ENCODE results near the gene KANSL1. TPM values are rescaled to one million over a fixed set of nuclear protein-coding genes. Genes with fewer than 3 reads are reported as not detected.

The KANSL1 gene
- total and polyA plus RNA-seq, 9 of the 15 experiments (the other 6 are each of a cell fraction or from before 2014, with no cell fraction given): 3.6 to 55.4 (median 31.8) TPM

GRCh38 chr17:46193626-46194392 is 580 bp upstream of the KANSL1 start (continued):
- TF ChIP-seq MGA (IDR thresholded peaks at IDR 0.05): no peak
- TF ChIP-seq CCAR2 (IDR thresholded peaks at IDR 0.05; ENCODE audit: low read depth, low read length): no peak
- no peak; the same call in 1 of the 2 replicates for TF ChIP-seq KLF1 (tag; IDR thresholded peaks at IDR 0.05)
- TF ChIP-seq CLOCK (CRISPR knock-in tag; IDR thresholded peaks at IDR 0.05; ENCODE audit: borderline replicate concordance): no peak
- TF ChIP-seq MTF1 (CRISPR knock-in tag; IDR thresholded peaks at IDR 0.05; ENCODE audit: borderline replicate concordance): no peak
- TF ChIP-seq ARID4B (CRISPR knock-in tag; IDR thresholded peaks at IDR 0.05): peak; percentile 91
- peak; percentile 6; the same call in 1 of the 2 replicates for TF ChIP-seq NBN (IDR thresholded peaks at IDR 0.05; ENCODE audit: low read depth)
- no peak for TF ChIP-seq SMAD2 (IDR thresholded peaks at IDR 0.05; ENCODE audit: low read depth, low read length)

Measured in K562 (cell line).